GM19238 (cell line): ENCODE results near the gene MFRP.
A peak's percentile ranks its signal among the peaks of the same experiment; 100 is the strongest.
"Not testable (repeated sequence)": the region's sequence is repeated elsewhere in the genome, so short reads cannot be mapped to it uniquely, and the experiment has no call there.

Experiments used
- DNase-seq: peaks from one replicate; pipeline ENCODE4 v3.0.0; 2011; ENCODE audit warnings: low spot score; ENCODE audit not compliant: insufficient read length

Gene MFRP

DNA sequence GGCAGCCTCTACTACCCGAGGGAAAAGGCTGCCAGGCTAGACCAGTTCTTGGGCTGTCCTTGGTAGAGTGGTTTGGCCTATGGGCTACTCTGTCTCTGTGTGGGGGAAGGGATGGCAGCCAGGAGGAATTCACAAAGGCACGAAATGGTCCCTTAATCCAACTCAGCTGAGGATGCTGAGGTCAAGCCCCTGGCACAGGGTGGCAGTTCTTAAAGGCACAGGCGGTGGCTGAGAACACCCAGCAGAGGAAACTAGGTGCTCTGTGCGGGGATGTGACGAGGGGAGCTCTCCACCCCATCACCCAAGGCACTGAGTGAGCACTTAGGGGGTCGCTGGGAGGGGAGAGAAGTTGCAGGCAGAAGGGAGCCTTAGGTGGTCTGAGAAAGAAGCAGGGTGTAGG is at the start of gene MFRP:
TSS of gene MFRP (minus strand) at position 101 of the 400 bp plus-strand sequence. CDS start 192 bp downstream, outside the sequence.
- no peak for DNase-seq

DNA sequence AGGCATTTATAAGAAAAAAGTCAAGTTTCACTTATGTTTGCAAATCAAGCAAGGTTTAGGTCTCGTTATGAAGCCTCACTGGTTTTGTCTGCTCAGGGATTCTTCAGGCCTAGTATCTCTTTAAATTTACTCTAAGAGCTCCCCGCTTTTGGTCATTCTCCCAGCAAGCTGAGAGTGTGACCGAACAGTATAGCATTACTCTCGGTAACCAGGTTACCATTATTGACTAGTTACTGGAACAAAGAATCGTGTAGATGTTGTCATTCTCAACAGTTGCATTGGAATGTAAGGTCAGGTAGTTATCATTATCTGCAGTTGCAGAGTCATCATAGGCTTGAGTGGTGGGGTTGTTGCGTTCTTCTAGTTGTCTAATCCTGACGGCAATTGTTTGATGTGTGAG is 44.8 kb upstream of the MFRP start:
- no peak for DNase-seq

DNA sequence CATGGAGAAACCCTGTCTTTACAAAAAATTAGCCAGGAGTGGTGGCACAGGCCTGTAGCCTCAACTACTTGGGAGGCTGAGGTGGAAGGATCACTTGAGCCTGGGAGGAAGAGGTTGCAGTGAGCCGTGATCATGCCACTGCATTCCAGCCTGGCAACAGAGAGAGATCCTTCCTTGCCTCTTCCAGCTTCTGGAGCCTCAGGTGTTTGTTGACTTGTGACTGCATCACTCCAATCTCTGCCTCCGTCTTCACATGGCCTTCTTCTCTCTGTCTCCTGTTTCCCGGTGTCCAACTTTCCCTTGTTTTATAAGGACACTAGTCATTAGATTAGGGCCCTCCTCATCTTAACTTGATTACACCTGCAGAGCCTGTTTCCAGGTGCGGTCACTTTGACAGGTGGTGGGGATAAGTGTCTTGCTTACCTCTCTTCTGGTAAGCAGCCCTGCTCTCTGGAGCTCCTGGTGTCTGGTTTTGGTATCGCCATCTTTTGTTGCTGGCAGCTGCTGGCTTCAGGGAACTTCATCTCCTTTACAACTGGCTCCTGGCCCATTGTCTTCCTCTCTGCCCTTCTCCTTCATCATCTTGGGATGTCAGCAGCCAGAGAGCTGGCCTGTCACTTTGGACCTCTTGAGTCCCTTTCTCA is 43.2 kb upstream of the MFRP start:
- no peak for DNase-seq

DNA sequence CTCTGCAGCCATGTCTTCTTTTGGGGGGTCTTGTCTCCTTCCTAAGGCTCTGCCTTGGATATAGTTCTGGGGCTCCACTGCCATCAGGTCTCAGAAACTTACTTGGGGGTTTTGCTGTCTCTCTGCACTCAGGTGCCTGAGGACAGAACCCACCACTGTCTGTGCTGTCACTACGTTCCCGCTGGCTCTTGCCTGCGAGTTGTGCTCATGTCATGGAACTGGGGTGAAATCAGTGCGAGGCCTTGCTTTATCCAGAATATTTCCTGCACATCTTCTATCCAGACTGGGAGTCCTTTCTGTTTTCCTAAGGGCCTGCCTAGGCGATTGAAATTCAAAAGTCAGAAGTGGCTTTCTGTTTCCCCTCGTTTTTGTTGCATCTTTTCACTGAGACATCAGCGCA is 41.6 kb upstream of the MFRP start:
- DNase-seq, result no peak

DNA sequence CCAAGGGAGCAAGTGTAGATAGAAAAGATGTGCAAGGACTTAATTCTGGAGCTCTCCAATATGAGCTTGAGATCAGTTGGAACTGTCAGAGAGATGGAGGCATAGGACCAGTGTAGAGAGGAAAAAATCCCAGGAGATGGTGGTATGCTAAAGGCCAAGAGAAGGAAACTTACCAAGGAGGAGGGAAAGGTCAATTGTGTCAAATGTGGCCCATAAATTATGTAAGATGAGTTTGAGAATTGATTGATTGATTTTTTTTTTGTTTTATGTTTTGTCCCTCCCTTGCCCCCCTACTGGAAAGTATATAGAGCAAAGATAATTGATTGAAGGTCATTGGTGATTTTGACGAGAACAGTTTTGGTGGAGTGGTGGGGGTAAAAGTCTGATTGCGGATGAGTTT is 37.8 kb upstream of the MFRP start:
- no peak for DNase-seq

DNA sequence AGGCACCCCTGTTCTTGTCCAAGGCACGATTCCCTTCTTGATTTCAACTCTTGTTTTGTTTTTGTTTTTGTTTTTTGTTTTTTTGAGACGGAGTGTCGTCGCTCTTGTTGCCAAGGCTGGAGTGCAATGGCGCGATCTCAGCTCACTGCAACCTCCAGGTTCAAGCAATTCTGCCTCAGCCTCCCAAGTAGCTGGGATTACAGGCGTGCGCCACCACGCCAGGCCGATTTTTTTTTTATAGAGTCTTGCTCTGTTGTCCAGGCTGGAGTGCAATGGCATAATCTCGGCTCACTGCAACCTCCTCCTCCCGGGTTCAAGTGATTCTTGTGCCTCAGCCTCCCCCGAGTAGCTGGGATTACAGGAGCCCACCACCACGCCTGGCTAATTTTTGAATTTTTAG is 36.0 kb upstream of the MFRP start:
- not testable (repeated sequence) for DNase-seq

DNA sequence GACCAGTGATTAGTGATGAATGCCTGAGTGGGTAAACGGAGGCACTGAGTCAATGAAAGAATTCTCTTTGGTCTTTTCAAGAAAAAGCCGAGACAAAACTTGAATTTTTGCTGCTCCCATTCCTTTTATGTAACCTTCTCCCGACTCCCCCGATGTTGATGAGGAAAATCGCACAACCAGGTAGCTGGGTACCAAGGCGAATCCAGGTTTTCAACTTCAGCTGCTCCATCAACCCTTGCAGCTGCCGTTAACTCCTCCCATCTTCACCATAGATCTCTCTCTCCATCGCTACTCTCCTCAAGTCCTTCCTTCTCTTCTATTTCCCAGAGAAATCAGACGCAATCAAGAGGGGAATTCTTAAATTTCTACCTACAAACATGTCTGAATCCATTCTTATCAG is 35.6 kb upstream of the MFRP start:
- DNase-seq, result no peak

DNA sequence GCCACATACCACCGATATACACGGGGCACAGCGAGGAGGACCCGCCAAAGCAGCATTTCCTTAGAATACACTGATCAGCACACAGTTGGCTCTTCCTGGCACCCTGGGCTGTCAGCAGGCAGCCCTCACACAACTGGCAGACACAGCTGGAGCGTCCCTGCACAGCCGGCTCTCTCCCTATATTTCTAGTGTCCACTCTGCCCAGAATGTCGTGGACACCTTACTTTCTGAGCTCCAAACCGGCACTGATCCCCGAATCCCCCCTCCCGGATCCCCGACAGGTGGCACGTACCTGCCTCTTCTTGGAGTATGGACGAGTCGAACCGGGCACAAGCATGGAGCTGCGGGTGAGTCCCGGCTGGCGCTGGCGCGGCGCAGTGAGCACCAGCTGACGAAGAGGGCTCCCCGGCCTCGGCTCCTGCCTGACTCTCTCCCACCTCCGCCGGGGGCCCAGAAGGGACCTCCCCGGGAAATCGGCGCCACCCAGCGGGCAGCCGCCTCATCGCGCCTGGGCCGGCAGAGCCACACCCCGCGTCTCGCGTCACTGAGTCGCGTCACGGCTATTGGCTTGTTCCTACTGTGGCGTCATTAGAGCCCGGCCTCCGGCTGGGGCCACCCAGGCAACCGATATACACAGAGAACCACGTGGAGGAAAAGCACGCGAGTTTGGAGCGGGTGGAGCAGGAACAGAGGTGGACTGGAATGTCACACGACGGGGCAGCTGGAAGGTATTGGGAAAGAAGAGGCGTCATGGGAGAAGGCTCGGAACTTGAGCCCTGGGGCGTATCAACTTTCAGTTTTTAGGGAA is 34.9 kb upstream of the MFRP start, which contains the start of gene USP2:
TSS of gene USP2 (minus strand) at position 510 of the 808 bp plus-strand sequence. CDS start 8,210 bp downstream, outside the sequence.
- peak; percentile 85 for DNase-seq

DNA sequence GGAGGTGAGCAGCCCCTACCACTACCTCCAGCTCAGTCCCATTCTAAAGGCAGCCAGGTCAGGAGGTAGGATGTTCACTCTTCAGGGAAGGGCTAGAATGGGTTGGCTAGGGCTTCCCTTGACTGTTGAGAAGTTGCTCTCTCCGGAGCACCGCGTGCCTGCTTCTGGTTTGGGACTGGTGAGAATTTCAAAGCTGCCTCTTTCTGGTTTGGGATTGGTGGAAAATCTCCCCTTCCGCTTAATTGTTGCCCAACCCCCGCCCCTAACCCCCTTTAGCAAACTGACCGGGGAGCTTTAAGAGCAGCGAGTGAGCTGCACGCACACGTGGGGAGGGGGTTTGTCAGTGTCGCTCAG is 34.3 kb upstream of the MFRP start:
- DNase-seq, result no peak

DNA sequence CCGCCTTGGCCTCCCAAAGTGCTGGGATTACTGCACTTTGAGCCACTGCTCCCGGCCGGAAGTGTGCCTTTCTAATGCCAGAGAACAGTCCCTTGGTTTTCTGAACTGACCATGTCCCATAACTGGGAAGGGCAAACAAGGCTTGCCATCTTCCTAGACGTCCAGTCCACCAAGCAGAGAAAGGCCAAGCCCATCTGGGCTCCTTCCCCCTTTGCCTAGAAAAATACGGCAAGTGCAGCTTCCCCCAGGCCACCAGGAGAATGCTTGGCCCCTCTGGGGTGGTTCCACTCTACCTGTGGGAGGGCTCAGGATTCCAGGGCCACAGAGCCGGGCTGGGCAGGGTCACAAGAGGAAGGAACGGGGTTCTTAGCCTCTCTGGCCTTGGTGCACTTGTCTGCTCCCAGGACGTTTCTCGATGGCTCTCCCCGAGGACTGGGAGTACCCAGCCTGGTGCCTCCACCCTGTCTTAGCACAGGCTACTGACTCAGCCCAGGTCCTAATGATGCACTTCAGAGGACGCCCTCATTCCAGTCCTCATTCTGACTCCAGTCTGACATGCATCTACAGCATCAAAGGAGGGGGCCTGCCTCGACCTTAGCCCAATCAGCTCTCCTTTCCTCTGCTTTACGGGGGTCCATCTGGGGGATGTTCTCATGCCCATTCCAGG is 33.8 kb upstream of the MFRP start:
- no peak for DNase-seq

DNA sequence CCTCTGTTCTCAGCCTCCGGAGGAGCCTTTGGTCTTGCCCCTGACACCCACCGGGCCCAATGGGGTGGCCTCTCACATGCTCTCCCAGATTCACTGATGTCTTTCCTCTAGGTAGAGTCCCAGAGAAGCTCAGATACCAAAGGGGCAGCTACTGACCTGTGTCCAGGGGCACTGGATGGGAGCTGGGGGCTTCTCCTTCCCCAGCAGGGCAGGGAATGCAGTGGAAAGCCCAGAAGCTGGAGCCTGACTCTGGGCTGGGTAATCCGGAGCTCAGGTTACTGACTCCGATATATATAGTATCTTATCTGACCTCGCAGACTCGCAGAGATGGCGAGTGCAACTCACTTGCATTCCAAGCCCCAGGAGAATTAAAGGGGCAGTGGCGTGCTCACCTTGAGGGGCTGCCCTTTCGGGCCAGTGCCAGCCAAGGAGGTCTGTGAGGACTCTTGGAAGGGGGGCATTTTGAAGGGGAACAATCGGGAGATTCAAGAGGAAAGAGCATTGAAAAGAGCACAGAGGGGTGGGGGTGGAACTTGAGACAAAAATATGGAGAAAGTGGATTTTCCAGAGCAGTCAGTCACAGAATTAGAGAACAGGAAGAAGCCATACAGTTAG is 32.5 kb upstream of the MFRP start:
- DNase-seq, result no peak

DNA sequence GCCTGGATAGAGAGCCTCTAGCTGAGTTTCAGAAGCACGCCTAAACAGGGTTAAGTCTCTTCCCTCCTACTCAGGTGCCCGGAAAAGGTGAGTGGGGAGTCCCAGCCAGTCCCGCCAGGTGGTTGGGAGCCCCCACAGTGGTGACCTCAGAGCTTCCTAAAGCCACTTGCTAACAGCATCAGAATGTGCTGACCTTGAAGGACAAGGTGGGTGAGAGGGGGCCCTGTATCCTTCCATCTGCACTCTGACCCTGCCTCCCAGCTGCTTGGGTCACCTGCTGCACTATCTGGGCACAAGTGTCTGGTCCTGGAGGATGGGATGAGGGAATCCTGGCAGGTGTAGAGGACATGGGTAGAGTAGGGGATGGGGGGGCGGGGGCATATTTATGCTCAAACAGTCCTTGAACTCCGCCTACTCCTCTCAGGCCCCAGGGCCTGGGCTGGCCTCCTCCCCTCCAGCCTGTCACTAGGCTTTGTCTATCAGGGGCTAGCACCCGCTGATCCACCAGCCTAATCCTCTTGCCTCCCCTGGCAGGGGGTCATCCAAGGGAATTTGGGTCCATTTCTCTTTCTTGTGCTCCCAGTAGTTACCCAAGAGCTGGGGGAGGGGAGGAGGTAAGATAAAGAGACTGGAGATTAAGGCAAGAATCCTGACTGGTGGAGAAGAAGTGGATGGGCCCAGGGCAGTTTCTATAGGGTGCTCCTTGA is 31.6 kb upstream of the MFRP start:
- no peak for DNase-seq

DNA sequence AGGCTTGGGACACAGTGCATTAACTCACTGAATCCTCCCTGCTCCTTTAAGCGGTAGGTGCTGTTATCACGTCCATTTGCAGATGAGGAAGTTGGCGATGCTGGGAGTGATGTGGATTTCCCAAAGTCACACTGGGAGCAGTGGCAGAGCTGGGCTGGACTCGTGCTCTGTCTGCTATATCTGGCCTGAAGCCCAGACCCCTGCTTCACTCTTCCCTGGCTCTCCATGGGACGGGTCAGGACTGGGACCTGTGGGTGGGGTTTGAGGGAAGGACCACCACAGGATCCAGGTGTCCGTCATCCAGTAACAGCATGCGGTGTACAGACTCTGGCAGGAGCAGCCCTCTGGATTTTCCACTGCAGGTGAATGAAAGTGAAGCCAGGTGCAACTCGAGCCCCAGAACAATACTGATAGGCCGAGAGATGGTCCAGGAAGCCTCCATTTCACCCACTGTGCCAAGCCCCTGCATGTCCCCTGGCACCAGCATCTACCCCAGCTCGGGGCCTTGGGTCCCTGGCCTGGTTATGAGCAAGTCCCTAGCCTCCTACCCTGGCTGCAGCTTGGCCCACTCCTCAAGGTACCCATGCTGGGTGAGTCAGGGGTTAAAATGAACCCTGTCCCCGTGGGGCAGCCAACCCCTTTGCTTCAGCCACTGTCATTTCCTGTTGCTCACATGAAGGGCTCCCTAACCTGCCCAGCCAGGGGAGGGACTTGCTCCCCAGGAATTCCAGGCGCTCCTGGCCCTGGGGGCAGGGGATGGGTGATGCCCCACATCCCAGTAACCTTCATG is 30.8 kb upstream of the MFRP start:
- DNase-seq, result no peak

DNA sequence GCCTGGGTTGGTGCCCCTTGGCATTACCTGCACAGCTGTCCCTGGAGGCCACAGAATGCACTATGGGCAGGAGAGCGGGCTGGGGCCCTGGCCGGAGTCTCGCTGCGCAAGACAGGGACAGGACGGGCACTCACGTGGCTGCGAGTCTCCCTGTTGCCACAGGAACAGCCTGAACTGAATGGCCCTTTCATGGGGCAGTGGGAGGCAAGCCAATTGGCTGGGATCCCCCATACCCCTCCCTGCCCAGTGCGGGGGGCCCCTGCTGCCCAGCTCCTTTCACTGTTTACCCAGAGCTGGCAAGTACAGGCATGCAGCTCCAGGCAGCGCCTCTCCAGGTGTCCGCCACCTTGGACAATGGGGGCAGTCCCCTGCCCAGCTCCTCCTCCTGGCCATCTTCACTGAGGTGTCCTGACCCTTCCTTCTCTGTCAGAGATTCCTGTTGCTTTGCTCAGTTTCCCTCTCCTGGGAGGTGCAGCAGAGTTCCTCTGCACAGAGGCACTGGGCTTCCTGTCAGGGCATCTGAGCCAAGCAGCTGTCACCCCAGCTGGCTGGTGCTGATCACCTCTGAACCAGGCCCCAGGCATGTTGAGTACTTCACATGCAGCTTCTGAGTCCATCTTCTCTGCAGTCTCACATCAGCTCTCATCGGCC is 29.8 kb upstream of the MFRP start:
- DNase-seq, result no peak

DNA sequence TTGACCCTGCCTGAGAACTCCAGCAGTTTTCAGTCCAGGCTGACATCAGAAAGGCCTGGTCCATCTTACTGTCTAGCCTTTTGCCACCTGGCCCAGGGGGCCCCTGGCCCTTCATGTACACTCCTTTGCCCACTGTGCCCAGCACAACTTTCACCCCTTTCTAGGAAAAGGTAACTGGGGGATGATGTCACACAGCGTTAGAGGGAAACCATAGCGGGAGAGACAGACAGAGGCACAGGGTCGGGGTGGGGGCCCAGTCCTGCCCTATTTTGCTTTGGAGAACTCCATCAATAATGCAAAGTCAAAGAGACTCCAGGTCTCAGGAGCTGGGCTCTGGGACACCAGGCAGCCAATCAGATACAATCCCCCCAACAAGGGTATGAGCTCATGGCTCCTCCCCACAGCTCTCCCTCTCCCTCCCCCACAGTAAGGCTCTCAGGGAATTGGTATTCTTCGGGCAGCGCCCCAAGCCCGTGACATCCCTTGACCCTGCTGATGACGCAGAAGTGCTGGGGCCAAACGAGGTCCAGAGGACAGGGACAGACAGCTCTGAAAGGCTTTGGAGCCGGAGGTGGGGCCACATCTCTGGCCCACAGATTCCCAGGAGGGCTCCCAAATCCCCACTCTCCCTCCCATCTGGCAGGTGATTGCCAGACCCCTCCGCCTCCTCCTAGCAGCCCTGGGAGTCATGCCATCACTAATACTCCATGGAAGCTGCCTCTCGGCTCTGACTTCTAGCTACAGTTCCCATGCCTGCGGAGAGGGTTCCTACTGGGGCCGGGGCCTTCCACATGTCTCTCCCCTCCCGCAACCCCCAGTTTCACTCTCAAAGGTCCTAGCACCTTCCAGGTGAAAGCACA is 29.1 kb upstream of the MFRP start:
- no peak for DNase-seq

DNA sequence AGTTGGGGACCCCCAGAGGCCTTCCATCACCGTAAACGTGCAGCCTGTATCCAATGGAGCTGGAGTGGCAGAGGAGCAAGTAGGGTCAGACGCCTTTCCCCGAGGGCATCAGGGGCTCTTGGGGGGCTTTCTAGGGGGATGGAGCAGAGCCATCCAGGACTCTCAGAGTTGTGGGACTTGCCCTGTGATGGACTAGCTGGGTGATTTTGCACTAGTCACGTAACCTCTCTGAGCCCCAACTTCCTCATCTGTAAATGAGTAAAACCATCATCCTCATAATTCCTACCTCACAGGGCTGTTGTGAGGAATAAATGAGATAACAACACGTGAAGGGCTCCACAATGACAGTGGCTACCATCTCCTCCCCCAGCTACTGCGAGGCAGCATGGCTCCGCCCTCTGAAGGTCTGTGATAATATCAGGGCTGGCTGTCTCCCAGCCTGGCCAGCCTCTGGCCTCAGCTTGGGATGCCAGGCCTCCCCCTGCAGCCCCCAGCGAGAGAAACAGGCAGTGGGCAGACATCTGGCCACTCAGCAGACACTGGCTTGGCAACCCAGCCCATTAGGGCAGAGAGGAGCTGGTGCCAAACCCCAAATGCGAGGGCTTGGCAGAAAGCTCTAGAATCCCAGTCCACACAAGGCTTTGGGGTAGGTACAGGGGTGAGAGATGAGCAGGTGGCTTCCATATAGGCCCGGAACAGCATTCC is 28.3 kb upstream of the MFRP start:
- no peak for DNase-seq

DNA sequence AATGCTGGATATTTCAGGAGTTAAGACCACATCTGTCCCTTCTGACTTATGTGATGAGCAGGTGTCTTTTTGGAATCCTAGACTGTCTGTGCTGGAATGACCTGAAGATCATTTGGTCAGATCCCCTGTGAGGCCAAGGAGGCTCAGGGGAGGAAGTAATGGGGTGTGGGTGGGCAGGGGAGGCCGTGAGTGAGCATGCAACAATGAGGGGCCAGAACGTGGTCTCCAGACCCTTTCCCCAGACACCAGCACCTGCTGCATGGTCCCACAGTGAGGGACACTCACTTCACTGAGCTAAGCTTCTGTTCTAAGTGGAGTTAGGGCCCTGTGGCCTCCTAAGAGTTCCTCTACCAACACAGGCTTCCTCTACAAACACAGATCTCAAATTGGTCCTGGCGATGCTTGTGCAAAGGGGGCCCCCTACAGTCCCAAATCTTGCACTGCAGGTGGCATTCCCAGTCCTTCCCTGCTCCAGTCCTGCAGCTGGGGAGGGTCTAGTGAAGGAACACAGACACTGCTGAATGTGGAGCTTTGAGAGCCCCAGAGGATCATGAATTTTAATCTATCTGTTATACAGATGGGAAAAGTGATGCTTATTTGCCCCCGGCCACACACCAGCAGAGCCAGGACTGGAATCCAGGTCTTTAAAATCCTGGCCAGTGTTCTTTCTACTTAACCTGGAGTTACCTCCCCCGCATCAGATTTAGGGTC is 27.6 kb upstream of the MFRP start:
- DNase-seq, result no peak
